ENCODE results near the gene F5.

Gene F5

GRCh38 chr1:169484101-169484500 lies 102.2 kb downstream of the F5 start:
- no peak for DNase-seq

- DNase-seq = peak in 8 of 56 donors; percentile 3 to 26 (median 8)
Measured at GRCh38 chr1:169483500-169483966, 102.7 kb downstream of the F5 start.

- DNase-seq = no peak
Measured at GRCh38 chr1:169479363-169480066, 106.8 kb downstream of the F5 start.

- DNase-seq = no peak
Measured at GRCh38 chr1:169478094-169478672, 108.1 kb downstream of the F5 start.

GRCh38 chr1:169475806-169476387 lies 110.4 kb downstream of the F5 start:
- DNase-seq = no peak

- DNase-seq = no peak
Measured at GRCh38 chr1:169474302-169474995, 111.8 kb downstream of the F5 start.

GRCh38 chr1:169473347-169473746 lies 112.9 kb downstream of the F5 start:
- DNase-seq = no peak

- DNase-seq = no peak
Measured at GRCh38 chr1:169472738-169473137, 113.5 kb downstream of the F5 start.

GRCh38 chr1:169468982-169469381 lies 117.3 kb downstream of the F5 start:
- no peak for DNase-seq

- peak in 4 of 56 donors; percentile 2 to 12 (median 4) for DNase-seq
Measured at GRCh38 chr1:169466259-169467230, 119.7 kb downstream of the F5 start.

- no peak for DNase-seq
Measured at GRCh38 chr1:169465281-169465680, 121.0 kb downstream of the F5 start.

Data from nucleus accumbens (tissue), 56 donors.